Mucosa of descending colon (tissue), 3 donors: ENCODE results near the gene PUS7. TPM values are rescaled to one million over a fixed set of nuclear protein-coding genes. Genes with fewer than 3 reads are reported as not detected.

Experiments
- ATAC-seq: fragments of 200-7000 bp; cut with Tn5 transposase; one replicate; pipeline ENCODE4 v1.9.1; 2020; ENCODE audit warnings: mild to moderate bottlenecking, moderate library complexity
- DNase-seq, 3 donors: peaks; one replicate each; pipeline ENCODE4 v3.0.0-alpha.2; 2020
- H3K36me3 ChIP-seq: fragments of 200-600 bp; one replicate; pipeline ENCODE4 v1.8.0; 2021; ENCODE audit warnings: low read depth, mild to moderate bottlenecking
- H3K4me1 ChIP-seq: fragments of 200-600 bp; one replicate; pipeline ENCODE4 v1.8.0; 2021; ENCODE audit warnings: low read depth, mild to moderate bottlenecking
- H3K4me3 ChIP-seq: fragments of 200-600 bp; one replicate; pipeline ENCODE4 v1.8.0; 2021; ENCODE audit warnings: mild to moderate bottlenecking
- H3K9me3 ChIP-seq: fragments of 200-600 bp; one replicate; pipeline ENCODE4 v1.8.0; 2021; ENCODE audit warnings: mild to moderate bottlenecking
- CTCF ChIP-seq: fragments of 200-600 bp; IDR thresholded peaks from one replicate; pipeline ENCODE4 v1.8.0; 2022; ENCODE audit warnings: antibody characterized with exemption, mild to moderate bottlenecking
- intact Hi-C, 2 donors: fragments of 100-400 bp; cut with DNase I in 1 of 2; cut with micrococcal nuclease in 1 of 2; formaldehyde crosslinking; loops; one replicate each; pipeline versions ENCODE4 v1.11.0 to v1.11.1; 2022; cut with DNase I, micrococcal nuclease
- total RNA-seq, 3 donors: library from RNA; stranded (reverse); fragmentation: NEBNext Ultra II Directional in 2 of 3; extraction: Animal tissue kit (Norgen Biotek cat#: 25700) in 2 of 3; gene quantifications; one replicate each; pipeline versions ENCODE4 v1.2.1 to v1.2.4, GENCODE V29; 2021 to 2023
- donor health status: DM: no; HTN: no; CAD: no; lungs with moderate emphysema.
- donor health status: DM: no; HTN: no; CAD: no.
- donor health status: DM: no; HTN: yes; CAD: no.

PUS7 gene
- total RNA-seq, 3 donors from 2014 or later = 8.2 to 8.7 (median 8.3) TPM

- intact Hi-C loops = no loop called here
- Histone ChIP-seq H3K4me1 (no peaks in the 10 kb centered on the region), H3K36me3 (no peaks in the 10 kb centered on the region), H3K9me3 (no peaks in the 10 kb centered on the region), H3K4me3 (no peak overlapping the region)
- ATAC-seq (no peak), DNase-seq (no peak)
- TF ChIP-seq CTCF = no peak
Measured at GRCh38 chr7:105477908-105478307, 44.2 kb downstream of the PUS7 start.

GRCh38 chr7:105474045-105474444 lies 48.0 kb downstream of the PUS7 start:
- H3K4me1 ChIP-seq = no peaks in the 10 kb centered on the region
- ATAC-seq (no peak), DNase-seq (no peak)
- TF ChIP-seq CTCF = no peak
- no peaks in the 10 kb centered on the region for H3K36me3 ChIP-seq
- intact Hi-C loops = no loop called here
- H3K4me3 ChIP-seq = no peak overlapping the region
- no peaks in the 10 kb centered on the region for H3K9me3 ChIP-seq

GRCh38 chr7:105473163-105473562 lies 48.9 kb downstream of the PUS7 start:
- no peaks in the 10 kb centered on the region for H3K36me3 ChIP-seq
- intact Hi-C loops = no loop called here
- ATAC-seq (no peak), DNase-seq (no peak)
- H3K4me1 ChIP-seq = no peaks in the 10 kb centered on the region
- H3K4me3 ChIP-seq = no peak overlapping the region
- TF ChIP-seq CTCF = no peak
- no peaks in the 10 kb centered on the region for H3K9me3 ChIP-seq

GRCh38 chr7:105470846-105471245 lies 51.2 kb downstream of the PUS7 start:
- no peaks in the 10 kb centered on the region for H3K4me1 ChIP-seq
- intact Hi-C loops = no loop called here
- H3K9me3 ChIP-seq = no peaks in the 10 kb centered on the region
- TF ChIP-seq CTCF = no peak
- no peak overlapping the region for H3K4me3 ChIP-seq
- ATAC-seq (no peak), DNase-seq (no peak)
- H3K36me3 ChIP-seq = no peaks in the 10 kb centered on the region

- ATAC-seq (no peak), DNase-seq (no peak)
- no peaks in the 10 kb centered on the region for H3K36me3 ChIP-seq
- intact Hi-C loops = no loop called here
- H3K9me3 ChIP-seq = no peaks in the 10 kb centered on the region
- no peaks in the 10 kb centered on the region for H3K4me1 ChIP-seq
- no peak overlapping the region for H3K4me3 ChIP-seq
- TF ChIP-seq CTCF = no peak
Measured at GRCh38 chr7:105470090-105470489, 52.0 kb downstream of the PUS7 start.

- ATAC-seq (no peak), DNase-seq (no peak)
- intact Hi-C loops = no loop called here
- no peak for TF ChIP-seq CTCF
- H3K4me3 ChIP-seq = no peak overlapping the region
- H3K36me3 ChIP-seq = no peaks in the 10 kb centered on the region
- H3K4me1 ChIP-seq = no peaks in the 10 kb centered on the region
- no peaks in the 10 kb centered on the region for H3K9me3 ChIP-seq
Measured at GRCh38 chr7:105462765-105463420, 59.2 kb downstream of the PUS7 start.
